Amniotic stem cell (primary cell): ENCODE measurements around the gene PARVA.
"Not testable (repeated sequence)": the region's sequence is repeated elsewhere in the genome, so short reads cannot be mapped to it uniquely, and the experiment has no call there.

Experiments used
- DNase-seq: peaks from one replicate; lab custom pipeline; 2025; lab: John Stamatoyannopoulos, UW

PARVA gene

DNA sequence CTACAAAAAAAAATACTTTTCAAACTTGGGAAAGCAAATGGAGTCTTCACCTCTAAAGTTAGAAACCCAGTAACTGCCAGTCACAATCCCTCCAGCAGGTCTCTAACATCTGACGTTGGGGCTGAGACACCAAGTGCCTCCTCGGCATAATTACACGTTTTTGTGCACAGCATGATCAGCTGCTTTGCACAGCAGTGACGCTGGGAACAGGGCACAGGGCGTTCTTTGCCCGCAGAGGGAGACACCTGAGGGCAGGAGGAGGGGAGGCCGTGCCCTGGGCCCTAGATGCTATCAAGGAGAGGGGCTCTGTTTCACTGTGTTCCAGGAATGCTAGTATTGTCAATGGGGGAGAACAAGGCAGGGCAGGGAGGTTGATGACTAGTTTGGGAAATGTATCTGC is 120.1 kb downstream of the PARVA start:
- no peak for DNase-seq

- DNase-seq, result no peak
These were observed 121.7 kb downstream of the PARVA start for GRCh38 chr11:12499071-12499470.

DNA sequence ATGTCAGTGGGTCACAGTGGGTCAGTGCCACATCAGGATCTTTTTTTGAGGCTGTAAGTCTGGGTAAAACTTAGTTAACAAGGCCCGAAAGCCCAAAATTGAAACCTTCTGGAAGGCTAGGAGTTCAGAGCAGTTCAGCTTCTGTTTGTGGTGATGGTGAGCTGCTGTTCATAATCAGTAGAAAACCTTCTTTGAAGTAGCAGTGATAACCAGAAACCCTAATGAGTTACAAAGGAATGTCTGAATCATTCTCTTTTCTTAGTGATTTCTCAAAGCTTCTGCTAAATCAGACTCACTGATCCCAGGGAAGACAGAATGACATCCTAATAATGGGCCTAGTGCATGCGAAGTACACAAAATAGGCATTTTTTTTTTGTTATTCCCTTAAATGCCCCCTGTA is 124.7 kb downstream of the PARVA start:
- DNase-seq, result no peak

DNA sequence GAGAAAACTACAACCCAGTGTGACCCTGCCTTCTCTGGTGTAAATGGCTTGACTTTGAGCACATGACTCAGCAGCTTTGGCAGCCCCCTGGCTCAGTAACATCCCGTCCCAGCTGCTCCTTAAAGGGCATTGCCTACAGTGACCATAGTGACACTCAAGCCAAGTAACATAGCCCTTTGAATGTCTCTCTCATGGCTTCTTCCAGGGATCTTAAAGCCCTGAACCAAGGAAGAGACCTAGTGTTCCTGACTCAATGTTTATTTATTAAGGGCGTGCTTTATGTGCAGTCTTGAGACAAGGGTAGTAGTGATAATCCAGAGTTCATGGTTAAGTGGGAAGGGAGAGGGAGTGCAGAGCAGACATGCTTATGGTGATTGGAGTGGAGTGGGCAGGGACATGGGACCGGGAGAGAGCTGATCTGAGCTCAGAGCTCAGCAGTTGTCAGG is 125.7 kb downstream of the PARVA start:
- no peak for DNase-seq

DNA sequence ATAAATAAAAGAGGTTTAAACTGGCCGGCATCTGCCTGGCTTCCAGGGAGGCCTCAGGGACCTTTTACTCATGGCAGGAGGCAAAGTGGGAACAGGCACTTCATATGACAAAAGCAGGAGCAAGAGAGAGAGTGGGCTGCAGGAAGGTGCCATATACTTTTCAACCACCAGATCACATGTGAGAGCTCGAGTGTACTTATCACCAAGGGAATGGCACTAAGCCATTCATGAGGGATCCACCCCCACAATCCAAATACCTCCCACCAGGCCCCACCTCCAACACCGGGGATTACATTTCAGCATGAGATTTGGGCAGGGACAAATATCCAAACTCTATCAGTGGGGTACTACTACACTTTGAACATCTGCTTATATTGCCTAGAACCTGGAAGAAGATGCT is 126.5 kb downstream of the PARVA start:
- DNase-seq, result no peak

DNA sequence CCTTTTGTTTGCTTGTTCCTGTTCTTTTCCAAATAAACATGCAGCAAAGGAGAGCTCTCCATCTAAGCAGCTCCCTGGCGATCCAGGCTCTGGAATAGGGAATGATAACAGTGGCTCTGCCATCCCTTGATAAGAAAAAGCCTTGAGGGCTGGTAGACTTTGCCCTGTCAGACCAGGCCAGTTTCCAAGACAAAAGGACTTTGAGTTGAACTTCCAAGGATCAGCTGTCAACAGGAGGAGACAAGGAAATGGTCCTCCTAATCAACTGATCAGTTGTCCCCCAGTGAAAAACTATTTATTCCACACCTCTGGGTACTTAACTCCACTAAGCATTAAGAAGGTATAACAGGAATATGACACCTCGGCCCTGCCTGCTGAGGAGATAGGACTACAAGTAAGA is 127.8 kb downstream of the PARVA start:
- DNase-seq, result no peak

DNA sequence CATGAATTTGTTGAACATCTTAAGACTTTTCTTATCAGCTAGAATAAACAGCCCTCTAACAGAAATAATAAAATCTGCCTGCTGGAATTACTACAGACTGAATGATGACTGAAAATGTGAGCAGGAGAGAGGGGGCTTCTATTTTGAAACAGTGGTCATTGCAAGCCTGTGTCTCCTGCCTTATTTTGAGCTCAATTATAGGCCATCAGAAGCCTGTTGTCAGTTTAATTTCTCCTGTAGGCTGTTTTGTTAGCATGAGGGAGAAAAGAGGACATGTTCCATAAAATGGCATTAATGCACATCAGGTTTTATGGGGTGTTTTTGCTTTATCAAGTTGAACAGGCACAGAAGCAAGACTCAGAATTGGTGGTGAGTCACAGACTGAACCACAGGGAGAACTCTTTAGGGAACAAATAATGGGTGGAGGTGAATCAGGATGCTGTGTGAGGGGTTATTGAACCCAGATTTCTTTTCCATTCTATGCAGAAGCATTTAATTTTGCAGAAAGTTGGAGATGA is 129.1 kb downstream of the PARVA start:
- DNase-seq, result no peak

DNA sequence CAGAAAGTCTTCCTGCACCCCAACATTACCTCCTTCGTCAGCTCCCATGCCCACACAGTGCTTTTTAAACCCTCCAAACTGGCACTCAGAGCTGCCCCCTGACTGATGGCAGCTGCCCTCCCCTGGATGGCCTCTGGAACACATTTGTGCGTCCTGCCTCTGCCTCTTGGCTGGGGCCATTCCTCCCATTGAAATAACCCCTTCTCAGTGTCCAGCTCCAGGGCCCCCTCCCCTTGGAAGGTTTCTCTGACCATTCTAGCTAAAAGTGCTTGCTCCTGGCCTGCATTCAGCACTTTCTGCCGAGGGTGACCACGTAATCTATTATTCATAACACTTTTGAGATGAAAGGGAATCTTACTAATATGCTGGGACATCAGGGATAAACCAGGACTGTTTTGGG is 130.0 kb downstream of the PARVA start:
- no peak for DNase-seq

DNA sequence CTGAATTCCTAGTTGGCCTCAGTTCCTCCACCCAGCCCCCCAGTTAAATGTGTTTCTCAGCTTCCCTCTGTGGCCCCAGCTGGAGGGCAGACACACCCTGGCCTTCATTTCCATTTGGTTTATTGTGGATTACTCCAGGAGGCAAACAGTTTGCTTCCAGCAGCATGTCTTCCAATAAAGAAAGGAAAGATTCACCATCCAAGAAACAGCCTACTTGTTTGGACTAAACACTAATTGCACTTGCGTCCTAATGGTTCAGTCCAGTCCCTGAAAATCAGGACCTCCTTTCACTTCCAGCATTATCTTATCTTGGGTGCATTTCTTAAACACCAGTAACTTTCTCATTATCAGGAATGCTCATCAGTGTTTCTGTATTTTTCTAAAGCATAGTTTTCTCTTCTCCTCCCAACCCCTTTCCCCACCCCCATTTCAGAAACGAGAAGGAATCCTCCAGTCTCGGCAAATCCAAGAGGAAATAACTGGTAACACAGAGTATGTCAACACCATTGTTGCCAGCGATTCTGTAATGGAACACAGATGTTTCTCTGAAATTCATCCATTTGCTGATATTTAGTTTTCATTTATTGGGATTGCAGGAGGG is 130.9 kb downstream of the PARVA start:
- DNase-seq, result peak; percentile 79

DNA sequence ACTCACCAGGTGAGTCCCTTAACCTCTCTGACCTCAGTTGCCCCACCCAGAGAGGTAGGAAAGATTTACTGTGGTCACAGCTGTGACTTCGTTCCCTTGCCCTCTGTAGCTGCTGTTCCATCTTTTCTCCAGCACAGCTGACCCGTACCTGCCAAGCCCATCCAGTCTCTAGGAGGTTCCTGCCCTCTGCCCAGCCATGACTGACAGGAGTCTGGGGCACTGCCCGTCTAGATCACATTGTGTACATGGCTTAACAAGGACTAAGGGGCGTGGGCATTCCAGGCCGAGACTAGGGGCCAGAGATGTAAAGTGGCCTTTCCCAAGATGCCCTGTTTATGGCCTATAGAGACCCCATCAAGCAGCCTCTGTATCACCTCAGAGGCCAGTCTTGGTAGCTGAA is 132.0 kb downstream of the PARVA start:
- no peak for DNase-seq

DNA sequence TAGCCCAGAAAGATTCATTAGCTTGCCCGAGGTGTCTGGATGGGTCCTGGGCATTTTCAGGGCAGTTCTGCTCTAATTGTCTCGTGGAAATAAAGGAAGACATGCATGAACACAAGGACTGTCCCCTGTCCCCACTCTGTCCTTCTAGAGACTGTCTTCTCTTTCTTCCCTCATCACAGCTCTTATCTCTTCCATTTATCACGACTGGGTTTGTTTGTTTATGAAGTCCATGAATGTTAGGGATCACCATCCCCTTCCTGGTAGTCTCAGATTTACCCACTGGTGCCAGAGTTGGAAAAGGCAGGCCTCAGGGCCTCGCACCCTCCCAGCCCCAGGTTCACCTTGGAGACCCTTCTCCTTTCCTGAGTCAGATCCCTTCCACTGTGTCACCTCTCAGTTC is 134.8 kb downstream of the PARVA start:
- no peak for DNase-seq

GRCh38 chr11:12512826-12513395 is 135.5 kb downstream of the PARVA start:
- DNase-seq, result no peak

- DNase-seq, result no peak
These were observed 139.2 kb downstream of the PARVA start for GRCh38 chr11:12516387-12517105.

DNA sequence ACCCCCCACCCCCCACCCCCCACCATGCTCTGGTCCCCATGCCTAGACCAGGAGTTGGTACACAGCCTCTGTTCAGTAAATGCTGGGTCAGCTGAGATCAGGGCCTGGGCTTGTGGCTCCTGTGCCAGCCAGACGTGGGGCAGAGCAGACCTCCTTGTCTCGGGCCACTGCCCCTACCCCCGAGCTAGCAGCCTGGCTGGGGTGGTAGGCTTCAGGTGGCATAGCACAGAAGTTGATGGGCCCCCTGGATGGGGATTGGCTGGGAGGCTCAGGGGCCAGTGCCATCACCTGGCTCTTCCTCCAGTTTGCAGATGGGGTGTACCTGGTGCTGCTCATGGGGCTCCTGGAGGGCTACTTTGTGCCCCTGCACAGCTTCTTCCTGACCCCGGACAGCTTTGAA is 139.9 kb downstream of the PARVA start:
- no peak for DNase-seq

DNA sequence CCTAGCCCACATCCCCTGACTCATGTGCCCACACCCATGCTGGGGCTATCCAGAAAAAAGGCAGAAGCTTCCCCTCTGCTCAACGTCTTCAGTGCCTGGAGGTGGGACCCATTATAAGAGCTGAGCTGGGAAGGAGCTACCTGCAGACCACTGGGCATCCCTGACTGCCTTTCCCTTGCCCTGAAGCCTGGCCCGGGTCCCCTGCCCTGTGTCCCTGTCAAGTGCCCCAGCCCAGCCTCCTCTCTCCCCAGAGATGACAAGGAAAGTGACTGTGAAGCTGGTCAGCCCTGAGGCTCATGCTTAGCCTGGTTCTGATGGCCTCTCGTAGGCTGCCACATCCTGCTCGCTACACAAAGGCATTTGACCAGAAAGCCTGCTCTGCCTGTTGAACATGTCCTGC is 140.4 kb downstream of the PARVA start:
- no peak for DNase-seq

DNA sequence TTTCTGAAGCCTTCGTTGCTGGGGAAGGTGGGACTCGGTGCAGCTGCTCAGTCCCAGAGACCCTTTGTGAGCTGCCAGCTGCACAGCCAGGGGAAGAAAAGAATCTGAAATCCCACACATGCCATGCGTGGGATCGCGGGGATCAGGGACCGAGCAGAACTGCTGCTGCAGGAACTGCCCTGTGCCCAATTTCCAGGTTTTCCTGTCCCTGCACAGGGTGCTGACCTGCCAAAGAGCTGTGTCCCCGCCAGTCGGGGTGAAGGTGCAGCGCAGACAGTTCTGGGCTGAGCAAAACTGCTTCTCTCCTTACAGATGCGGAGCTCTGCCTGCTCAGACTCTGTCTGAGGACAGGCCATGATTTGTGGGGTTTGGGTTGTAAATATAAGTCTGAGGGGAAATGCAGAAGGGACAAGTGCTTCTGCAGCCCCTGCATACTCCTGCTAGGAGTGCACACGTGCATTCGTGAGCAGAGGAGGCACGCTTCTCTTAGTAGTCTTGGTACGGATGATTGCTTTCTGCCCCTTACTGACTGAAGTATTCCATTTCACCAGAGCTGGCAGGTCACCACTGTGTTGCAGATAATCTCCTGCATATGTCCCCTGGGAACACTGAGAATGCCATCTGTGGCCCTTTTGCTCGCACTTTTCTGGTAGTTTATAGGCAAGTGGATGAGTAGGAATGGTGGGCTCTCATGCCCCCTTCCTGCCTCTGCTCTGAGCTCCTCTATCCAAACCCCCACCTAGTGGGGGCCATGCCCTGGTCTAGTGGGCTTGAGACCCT is 141.4 kb downstream of the PARVA start:
- no peak for DNase-seq

DNA sequence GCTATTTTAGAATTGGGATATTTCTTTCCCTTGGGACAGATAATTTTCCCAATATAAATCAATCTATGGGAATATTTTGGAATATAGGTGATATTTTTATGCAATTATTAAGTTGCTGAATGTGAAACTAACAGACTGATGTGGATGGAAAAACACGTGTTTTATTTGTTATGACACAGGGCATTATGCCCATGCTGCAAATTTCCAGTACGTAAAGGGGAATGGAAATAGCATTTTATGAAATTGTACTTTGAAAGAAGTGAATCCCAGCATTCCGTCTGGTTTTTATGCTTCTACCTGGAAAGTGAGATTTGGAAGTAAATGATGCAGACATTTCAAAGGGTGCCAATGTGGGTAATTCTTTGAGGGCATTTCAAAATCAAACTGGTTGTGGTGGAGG is 142.7 kb downstream of the PARVA start:
- DNase-seq, result no peak

DNA sequence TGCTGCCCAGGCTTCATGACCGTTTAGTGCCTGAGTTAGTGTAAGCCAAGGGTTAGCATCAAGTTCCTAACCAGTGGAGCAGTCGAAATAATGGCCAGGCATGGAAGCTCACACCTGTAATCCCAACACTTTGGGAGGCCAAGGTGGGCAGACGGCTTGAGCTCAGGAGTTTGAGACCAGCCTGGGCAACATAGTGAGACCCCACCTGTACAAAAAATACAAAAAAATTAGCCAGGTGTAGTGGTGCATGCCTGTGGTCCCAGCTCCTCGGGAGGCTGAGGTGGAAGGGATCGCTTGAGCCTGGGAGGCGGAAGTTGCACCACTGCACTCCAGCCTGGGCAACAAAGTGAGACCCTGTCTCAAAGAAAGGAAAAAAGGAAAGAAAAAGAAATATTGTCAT is 143.2 kb downstream of the PARVA start:
- not testable (repeated sequence) for DNase-seq

GRCh38 chr11:12523180-12523924 is 146.0 kb downstream of the PARVA start:
- no peak for DNase-seq

DNA sequence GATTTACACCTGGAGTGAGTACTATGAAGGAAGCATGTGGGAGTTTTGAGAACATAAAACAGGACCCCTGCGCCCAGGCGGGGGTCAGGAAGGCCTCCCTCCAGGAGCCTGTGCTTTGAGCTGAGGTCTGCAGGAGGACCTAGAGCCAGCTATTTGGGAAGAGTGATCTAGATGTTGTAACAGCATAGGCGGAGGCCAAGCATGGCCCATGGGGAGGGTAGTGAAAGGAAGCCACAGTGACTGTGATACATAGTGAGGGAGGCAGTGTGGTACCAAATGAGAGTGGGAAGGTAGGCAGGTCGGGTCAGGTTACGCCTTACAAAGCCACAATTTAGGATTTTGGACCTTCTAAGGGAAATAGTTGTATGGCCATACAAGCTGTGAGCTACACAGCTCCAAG is 147.5 kb downstream of the PARVA start:
- DNase-seq, result no peak

DNA sequence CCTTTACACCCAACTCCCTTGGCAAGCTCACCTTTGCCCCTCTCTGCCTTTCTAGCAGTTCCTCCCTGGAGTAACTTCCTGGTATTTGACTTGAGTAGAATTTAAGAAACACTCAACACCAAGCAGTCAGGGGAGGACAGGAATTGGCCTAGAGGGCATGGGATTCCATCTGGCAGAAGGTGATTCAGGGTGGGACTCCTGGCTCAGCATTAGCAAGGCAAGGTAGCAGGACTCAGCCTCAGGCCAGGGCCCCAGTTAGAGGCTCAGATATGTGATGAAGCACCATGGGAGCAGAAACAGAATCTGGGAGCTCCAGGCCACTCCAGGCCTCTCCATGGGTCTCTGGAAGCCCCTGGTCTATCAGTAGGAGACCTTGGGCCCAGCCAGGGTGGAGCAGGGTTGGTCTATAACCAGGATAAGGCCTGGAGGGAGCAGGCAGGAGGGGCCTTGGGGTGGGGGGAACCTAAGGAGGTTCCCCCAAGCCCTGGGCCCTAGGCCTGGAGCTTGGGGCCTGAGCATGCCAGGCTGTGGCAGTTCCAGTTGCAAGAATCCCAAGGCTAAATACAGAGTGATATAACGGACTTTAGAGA is 148.2 kb downstream of the PARVA start:
- DNase-seq, result no peak

GRCh38 chr11:12526789-12527188 is 149.4 kb downstream of the PARVA start:
- DNase-seq, result no peak
